Panc1 (cell line): ENCODE data around the gene EMID1.

Experiments used
- POLR2AphosphoS5 ChIP-seq: IDR thresholded peaks from 2 replicates; pipeline ENCODE4 v1.6.1; 2012; ENCODE audit warnings: mild to moderate bottlenecking, low read depth, low read length, moderate library complexity
- TF ChIP-seq, protein P1 (sequence below): fragments of 450-650 bp; IDR thresholded peaks from 2 replicates; pipeline ENCODE4 v1.5.1; 2017; ENCODE audit warnings: mild to moderate bottlenecking
- TF ChIP-seq, protein P2 (sequence below), 2 experiments: IDR thresholded peaks; 2 replicates each; pipeline ENCODE4 v1.6.1; 2011 to 2012; ENCODE audit warnings: low read depth in 2 of 2, control low read depth in 1 of 2, low read length in 1 of 2, mild to moderate bottlenecking in 1 of 2, moderate library complexity in 1 of 2; ENCODE audit not compliant: insufficient read depth in 1 of 2

DNA sequence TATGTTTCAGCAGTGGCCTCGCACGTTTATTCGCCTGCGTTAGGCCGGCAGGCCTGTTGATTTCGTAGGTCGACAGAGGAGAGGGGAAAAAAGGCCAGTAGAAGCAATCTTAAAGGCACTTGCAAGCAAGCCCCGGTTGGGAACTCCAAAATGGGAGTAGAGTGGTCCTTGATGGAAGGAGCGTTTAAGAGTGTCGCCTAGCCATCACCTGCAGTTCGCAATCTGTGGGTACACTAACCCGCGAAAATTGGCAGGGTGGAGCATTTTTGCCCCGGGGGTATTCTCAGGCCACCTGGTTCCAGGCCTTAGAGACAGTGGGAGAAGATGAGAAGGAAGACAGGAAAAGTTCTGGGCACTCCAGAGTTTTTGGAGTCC is 63.5 kb downstream of the EMID1 start:
- TF ChIP-seq, protein P1, sequence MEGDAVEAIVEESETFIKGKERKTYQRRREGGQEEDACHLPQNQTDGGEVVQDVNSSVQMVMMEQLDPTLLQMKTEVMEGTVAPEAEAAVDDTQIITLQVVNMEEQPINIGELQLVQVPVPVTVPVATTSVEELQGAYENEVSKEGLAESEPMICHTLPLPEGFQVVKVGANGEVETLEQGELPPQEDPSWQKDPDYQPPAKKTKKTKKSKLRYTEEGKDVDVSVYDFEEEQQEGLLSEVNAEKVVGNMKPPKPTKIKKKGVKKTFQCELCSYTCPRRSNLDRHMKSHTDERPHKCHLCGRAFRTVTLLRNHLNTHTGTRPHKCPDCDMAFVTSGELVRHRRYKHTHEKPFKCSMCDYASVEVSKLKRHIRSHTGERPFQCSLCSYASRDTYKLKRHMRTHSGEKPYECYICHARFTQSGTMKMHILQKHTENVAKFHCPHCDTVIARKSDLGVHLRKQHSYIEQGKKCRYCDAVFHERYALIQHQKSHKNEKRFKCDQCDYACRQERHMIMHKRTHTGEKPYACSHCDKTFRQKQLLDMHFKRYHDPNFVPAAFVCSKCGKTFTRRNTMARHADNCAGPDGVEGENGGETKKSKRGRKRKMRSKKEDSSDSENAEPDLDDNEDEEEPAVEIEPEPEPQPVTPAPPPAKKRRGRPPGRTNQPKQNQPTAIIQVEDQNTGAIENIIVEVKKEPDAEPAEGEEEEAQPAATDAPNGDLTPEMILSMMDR, result no peak
- TF ChIP-seq, protein P2, sequence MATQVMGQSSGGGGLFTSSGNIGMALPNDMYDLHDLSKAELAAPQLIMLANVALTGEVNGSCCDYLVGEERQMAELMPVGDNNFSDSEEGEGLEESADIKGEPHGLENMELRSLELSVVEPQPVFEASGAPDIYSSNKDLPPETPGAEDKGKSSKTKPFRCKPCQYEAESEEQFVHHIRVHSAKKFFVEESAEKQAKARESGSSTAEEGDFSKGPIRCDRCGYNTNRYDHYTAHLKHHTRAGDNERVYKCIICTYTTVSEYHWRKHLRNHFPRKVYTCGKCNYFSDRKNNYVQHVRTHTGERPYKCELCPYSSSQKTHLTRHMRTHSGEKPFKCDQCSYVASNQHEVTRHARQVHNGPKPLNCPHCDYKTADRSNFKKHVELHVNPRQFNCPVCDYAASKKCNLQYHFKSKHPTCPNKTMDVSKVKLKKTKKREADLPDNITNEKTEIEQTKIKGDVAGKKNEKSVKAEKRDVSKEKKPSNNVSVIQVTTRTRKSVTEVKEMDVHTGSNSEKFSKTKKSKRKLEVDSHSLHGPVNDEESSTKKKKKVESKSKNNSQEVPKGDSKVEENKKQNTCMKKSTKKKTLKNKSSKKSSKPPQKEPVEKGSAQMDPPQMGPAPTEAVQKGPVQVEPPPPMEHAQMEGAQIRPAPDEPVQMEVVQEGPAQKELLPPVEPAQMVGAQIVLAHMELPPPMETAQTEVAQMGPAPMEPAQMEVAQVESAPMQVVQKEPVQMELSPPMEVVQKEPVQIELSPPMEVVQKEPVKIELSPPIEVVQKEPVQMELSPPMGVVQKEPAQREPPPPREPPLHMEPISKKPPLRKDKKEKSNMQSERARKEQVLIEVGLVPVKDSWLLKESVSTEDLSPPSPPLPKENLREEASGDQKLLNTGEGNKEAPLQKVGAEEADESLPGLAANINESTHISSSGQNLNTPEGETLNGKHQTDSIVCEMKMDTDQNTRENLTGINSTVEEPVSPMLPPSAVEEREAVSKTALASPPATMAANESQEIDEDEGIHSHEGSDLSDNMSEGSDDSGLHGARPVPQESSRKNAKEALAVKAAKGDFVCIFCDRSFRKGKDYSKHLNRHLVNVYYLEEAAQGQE (IDR thresholded peaks at IDR 0.05; ENCODE audit: insufficient read depth in 1 of 2, low read depth in 2 of 2, low read length in 1 of 2), result no peak
- no peak for TF ChIP-seq POLR2AphosphoS5
